HCT116 (cell line): ENCODE data around the gene TJP3. TPM values are rescaled to one million over a fixed set of nuclear protein-coding genes. Genes with fewer than 3 reads are reported as not detected.

ENCODE experiments used
- ATAC-seq: fragments of 200-7000 bp; cut with Tn5 transposase; 2 replicates; pipeline ENCODE4 v1.9.1; 2020; ENCODE audit warnings: mild to moderate bottlenecking, moderate library complexity
- BruUV-seq: library from RNA; stranded (reverse); fragments of 400-500 nt; replicated peaks from 2 replicates; lab custom pipeline; 2021; lab: Mats Ljungman, UMichigan
- CTCF ChIA-PET: fragments of 300-600 bp; sonication (Branson Sonifier 250); formaldehyde crosslinking; loops from one replicate; lab custom pipeline; 2021; ENCODE audit warnings: antibody characterized with exemption; lab: Charles Lee
- POLR2A ChIA-PET: fragments of 300-600, 350-600 bp; sonication (Branson Sonifier 250); formaldehyde crosslinking; loops from one replicate; lab custom pipeline; 2021; ENCODE audit warnings: antibody characterized with exemption; lab: Charles Lee
- RAD21 ChIA-PET, 2 experiments: fragments of 300-600 bp; sonication (Branson Sonifier 250); formaldehyde crosslinking; loops; one replicate each; lab custom pipeline; 2023; ENCODE audit warnings: low total read pairs in 2 of 2; ENCODE audit not compliant: uncharacterized antibody in 2 of 2, unreplicated experiment in 2 of 2, low non-redundant PET in 1 of 2; lab: Charles Lee
- DNase-seq: peaks from one replicate; pipeline ENCODE4 v3.0.0-alpha.2; 2010; ENCODE audit warnings: low read depth, low spot score
- H2AFZ ChIP-seq: fragments of 200-600 bp; shearing (Covaris generic), sonication (generic); 2 replicates; pipeline ENCODE4 v1.6.1; 2017; ENCODE audit warnings: low read depth, mixed run types, mixed read lengths, antibody characterized with exemption, low read length; ENCODE audit not compliant: poor library complexity, severe bottlenecking
- H3K27ac ChIP-seq: 2 replicates; pipeline ENCODE4 v1.5.1; 2012; ENCODE audit warnings: low read depth, low read length
- H3K27me3 ChIP-seq: fragments of 200-600 bp; sonication (generic); 2 replicates; pipeline ENCODE4 v1.6.1; 2016; ENCODE audit warnings: mixed run types, low read length, mixed read lengths; ENCODE audit not compliant: insufficient read depth
- H3K36me3 ChIP-seq, 2 experiments: fragments of 200-500 bp in 1 of 2; fragments of 200-600 bp in 1 of 2; sonication (Bioruptor generic) in 1 of 2; sonication (generic) in 1 of 2; 2 replicates each; pipeline versions ENCODE4 v1.5.1 to v1.6.1; 2014 to 2016; ENCODE audit warnings: low read length in 2 of 2, inconsistent platforms in 1 of 2, mixed read lengths in 1 of 2, mixed run types in 1 of 2; ENCODE audit not compliant: insufficient read depth in 2 of 2, control insufficient read depth in 1 of 2
- H3K4me1 ChIP-seq, 2 experiments: fragments of 200-600 bp in 1 of 2; sonication (generic) in 1 of 2; 2 replicates each; pipeline versions ENCODE4 v1.5.1 to v1.6.1; 2012 to 2017; ENCODE audit warnings: low read length in 2 of 2, inconsistent platforms in 1 of 2, mild to moderate bottlenecking in 1 of 2, mixed read lengths in 1 of 2, mixed run types in 1 of 2, moderate library complexity in 1 of 2; ENCODE audit not compliant: insufficient read depth in 2 of 2, control insufficient read depth in 1 of 2
- H3K4me2 ChIP-seq: fragments of 200-600 bp; sonication (generic); 2 replicates; pipeline ENCODE4 v1.6.1; 2017; ENCODE audit warnings: mixed run types, low read length, mixed read lengths
- H3K4me3 ChIP-seq, 2 experiments: fragments of 200-600 bp in 1 of 2; sonication (generic) in 1 of 2; replicated peaks in 1 of 2; 2 replicates each; pipeline ENCODE4 v1.5.1; 2011 to 2016; ENCODE audit warnings: low read length in 2 of 2, control low read depth in 1 of 2, low read depth in 1 of 2, mild to moderate bottlenecking in 1 of 2, mixed read lengths in 1 of 2, mixed run types in 1 of 2
- H3K79me2 ChIP-seq: fragments of 200-600 bp; sonication (generic); 2 replicates; pipeline ENCODE4 v1.6.1; 2017; ENCODE audit warnings: mild to moderate bottlenecking, mixed run types, low read length, moderate library complexity, mixed read lengths; ENCODE audit not compliant: insufficient read depth
- H3K9ac ChIP-seq: fragments of 200-600 bp; sonication (generic); 2 replicates; pipeline ENCODE4 v1.6.1; 2016; ENCODE audit warnings: low read length, mixed read lengths
- H3K9me2 ChIP-seq: fragments of 200-600 bp; sonication (generic), shearing (Covaris generic); 2 replicates; pipeline ENCODE4 v1.6.1; 2017; ENCODE audit warnings: mixed run types, mild to moderate bottlenecking, moderate library complexity; ENCODE audit not compliant: insufficient read depth
- H3K9me3 ChIP-seq, 2 experiments: fragments of 200-500 bp in 1 of 2; fragments of 200-600 bp in 1 of 2; sonication (Bioruptor generic) in 1 of 2; sonication (generic) in 1 of 2; 2 replicates each; pipeline ENCODE4 v1.6.1; 2014 to 2017; ENCODE audit warnings: low read length in 2 of 2, mixed read lengths in 2 of 2, inconsistent platforms in 1 of 2, low read depth in 1 of 2, mild to moderate bottlenecking in 1 of 2, mixed run types in 1 of 2, moderate library complexity in 1 of 2; ENCODE audit not compliant: control insufficient read depth in 1 of 2, insufficient read depth in 1 of 2
- H4K20me1 ChIP-seq: fragments of 200-600 bp; sonication (generic), shearing (Covaris generic); 2 replicates; pipeline ENCODE4 v1.6.1; 2017; ENCODE audit warnings: mixed run types, mild to moderate bottlenecking, moderate library complexity; ENCODE audit not compliant: insufficient read depth
- CBX3 ChIP-seq: IDR thresholded peaks from 2 replicates; pipeline ENCODE4 v1.6.1; 2012; ENCODE audit warnings: low read depth
- CEBPB ChIP-seq: IDR thresholded peaks from 2 replicates; pipeline ENCODE4 v1.6.1; 2012; ENCODE audit warnings: low read depth
- ELF1 ChIP-seq: IDR thresholded peaks from 2 replicates; pipeline ENCODE4 v1.6.1; 2012; ENCODE audit warnings: low read depth, borderline replicate concordance
- JUND ChIP-seq: IDR thresholded peaks from 2 replicates; pipeline ENCODE4 v1.6.1; 2012
- SIN3A ChIP-seq: IDR thresholded peaks from 2 replicates; pipeline ENCODE4 v1.6.1; 2012; ENCODE audit warnings: low read depth
- SP1 ChIP-seq: IDR thresholded peaks from 2 replicates; pipeline ENCODE4 v1.6.1; 2012; ENCODE audit warnings: low read depth
- TCF7L2 ChIP-seq: IDR thresholded peaks from 2 replicates; pipeline ENCODE4 v1.7.0; 2011; ENCODE audit warnings: borderline replicate concordance, inconsistent platforms; ENCODE audit not compliant: insufficient read depth, insufficient read length; ENCODE audit errors: extremely low read depth
- ZBTB33 ChIP-seq: IDR thresholded peaks from 2 replicates; pipeline ENCODE4 v1.6.1; 2011; ENCODE audit warnings: mild to moderate bottlenecking, low read length, moderate library complexity; ENCODE audit not compliant: insufficient replicate concordance; ENCODE audit errors: extremely low read depth
- ZNF274 ChIP-seq: fragments of 200-500 bp; sonication (Bioruptor generic); IDR thresholded peaks from 2 replicates; pipeline ENCODE4 v1.6.1; 2014; ENCODE audit warnings: mild to moderate bottlenecking, low read depth, low read length, inconsistent platforms
- intact Hi-C: fragments of 100-400 bp; cut with micrococcal nuclease; formaldehyde crosslinking; loops from 2 replicates; pipeline ENCODE4 v1.10.0; 2022
- total RNA-seq: library from RNA; stranded (reverse); gene quantifications from one replicate; pipeline ENCODE4 v1.2.1, GENCODE V29; 2021; ENCODE audit not compliant: unreplicated experiment

TJP3 gene
- total RNA-seq, 1 experiment from 2014 or later: 69.6 TPM

GRCh38 chr19:3773814-3774515 lies 65.8 kb downstream of the TJP3 start:
- BruUV-seq: no TSS peak
- no peak overlapping the region for H3K4me2 ChIP-seq
- H3K27ac ChIP-seq: no peak overlapping the region
- no peak for DNase-seq
- H4K20me1 ChIP-seq: no peaks in the 10 kb centered on the region
- CTCF ChIA-PET: no interaction called here
- no peak overlapping the region for H2AFZ ChIP-seq
- no peak overlapping the region for H3K4me3 ChIP-seq
- no peaks in the 10 kb centered on the region for H3K27me3 ChIP-seq
- no peak for TF ChIP-seq SIN3A
- TF ChIP-seq, all 23 proteins: peak for 0
- Histone ChIP-seq H3K4me1 (no peaks in the 10 kb centered on the region), H3K79me2 (no peaks in the 10 kb centered on the region), H3K9me3 (no peaks in the 10 kb centered on the region), H3K9me2 (no peaks in the 10 kb centered on the region), H3K36me3 (no peaks in the 10 kb centered on the region), H3K9ac (no peak overlapping the region)
- POLR2A ChIA-PET: interaction anchor here (1.2 kb wide), 1 partner anchor 11 kb away, joined by 5 read pairs; the partner anchor contains the start of gene MRPL54
- RAD21 ChIA-PET: no interaction called here
- intact Hi-C loops: no loop called here
- no peak for ATAC-seq

GRCh38 chr19:3774621-3775373 lies 66.6 kb downstream of the TJP3 start:
- no TSS peak for BruUV-seq
- Histone ChIP-seq H3K4me1 (no peaks in the 10 kb centered on the region), H3K9ac (no peak overlapping the region), H3K9me2 (no peaks in the 10 kb centered on the region), H3K4me2 (no peak overlapping the region), H3K27me3 (no peaks in the 10 kb centered on the region), H3K79me2 (no peaks in the 10 kb centered on the region), H2AFZ (no peak overlapping the region), H3K9me3 (no peaks in the 10 kb centered on the region), H4K20me1 (no peaks in the 10 kb centered on the region), H3K36me3 (no peaks in the 10 kb centered on the region), H3K4me3 (no peak overlapping the region), H3K27ac (no peak overlapping the region)
- ATAC-seq: no peak
- intact Hi-C loops: no loop called here
- CTCF ChIA-PET: no interaction called here
- POLR2A ChIA-PET: interaction anchor here (1.2 kb wide), 1 partner anchor 12 kb away, joined by 5 read pairs; the partner anchor contains the start of gene MRPL54
- TF ChIP-seq CBX3 (no peak), ZBTB33 (no peak), CEBPB (no peak), TCF7L2 (no peak), SIN3A (no peak), ELF1 (no peak), JUND (no peak), SP1 (no peak), ZNF274 (no peak)
- DNase-seq: no peak
- RAD21 ChIA-PET: no interaction called here
